GM12873 (cell line): Measurements from ENCODE around the gene MYH7.

Experiments
- CTCF ChIP-seq: IDR thresholded peaks from 2 replicates; pipeline ENCODE4 v1.5.1; 2012; ENCODE audit warnings: low read depth, mild to moderate bottlenecking, moderate library complexity, low read length, control low read depth; ENCODE audit not compliant: insufficient read depth; ENCODE audit errors: missing control alignments

The MYH7 gene

GRCh38 chr14:23364164-23365035 is 71.1 kb downstream of the MYH7 start:
- TF ChIP-seq CTCF, result no peak
